T follicular helper cell (primary cell): ENCODE results near the gene MUC13.
"Not testable (repeated sequence)": the region's sequence is repeated elsewhere in the genome, so short reads cannot be mapped to it uniquely, and the experiment has no call there.

Experiments used
- DNase-seq: peaks from one replicate; pipeline ENCODE4 v3.0.0-alpha.2; 2020; ENCODE audit warnings: low read depth
- total RNA-seq, 2 experiments: gene quantifications; one replicate each; lab custom pipeline; 2026; lab: John Stamatoyannopoulos, UW

Gene MUC13
- total RNA-seq: 0 reads per million in 2 experiments

- no peak for DNase-seq
Observed at GRCh38 chr3:124934577-124934976, at the start of gene MUC13. Gene MUC13, minus strand, starts transcription at chr3:124934751. Its CDS starts 39 bp downstream, at chr3:124934712.

GRCh38 chr3:124982855-124983254, 48.3 kb upstream of the MUC13 start:
- no peak for DNase-seq

- DNase-seq: no peak
Observed at GRCh38 chr3:124981472-124981871, 46.9 kb upstream of the MUC13 start.

DNA sequence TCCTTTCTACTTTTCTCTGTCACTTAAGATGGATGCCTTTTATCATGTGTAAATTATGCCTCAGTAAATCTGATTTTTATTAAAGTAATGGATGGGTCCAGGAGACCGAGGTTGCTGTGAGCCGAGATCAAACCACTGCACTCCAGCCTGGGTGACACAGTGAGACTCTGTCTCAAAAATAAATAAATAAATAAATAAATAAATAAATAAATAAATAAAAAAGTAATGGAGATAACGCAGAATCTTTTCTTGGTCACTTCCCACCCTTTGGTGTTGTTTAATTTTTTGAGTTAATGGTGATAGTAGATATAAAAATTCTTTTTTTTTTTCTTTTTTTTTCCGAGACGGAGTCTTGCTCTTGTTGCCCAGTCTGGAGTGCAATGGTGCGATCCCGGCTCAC, 44.1 kb upstream of the MUC13 start:
- DNase-seq: no peak

- DNase-seq: no peak
Observed at GRCh38 chr3:124976383-124976782, 41.8 kb upstream of the MUC13 start.

- DNase-seq: no peak
Observed at GRCh38 chr3:124974691-124975090, 40.1 kb upstream of the MUC13 start.

DNA sequence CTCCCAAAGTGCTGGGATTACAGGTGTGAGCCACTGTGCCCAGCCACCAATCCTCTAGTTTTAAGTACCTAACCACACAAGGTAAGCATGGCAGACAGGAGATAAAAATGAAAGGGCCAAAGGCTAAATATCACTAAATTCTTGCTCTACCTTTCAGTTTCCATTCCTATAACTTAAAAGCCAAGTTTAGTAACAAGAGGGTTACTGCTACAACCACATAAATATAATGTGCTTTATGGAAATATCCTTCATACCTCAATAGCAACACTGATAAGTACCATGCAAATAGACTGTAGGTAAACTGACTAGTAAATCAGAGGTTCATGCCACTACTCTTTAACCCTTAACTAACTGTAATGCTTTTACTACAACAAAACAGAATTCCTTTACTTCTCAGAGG, 38.7 kb upstream of the MUC13 start:
- DNase-seq: no peak

DNA sequence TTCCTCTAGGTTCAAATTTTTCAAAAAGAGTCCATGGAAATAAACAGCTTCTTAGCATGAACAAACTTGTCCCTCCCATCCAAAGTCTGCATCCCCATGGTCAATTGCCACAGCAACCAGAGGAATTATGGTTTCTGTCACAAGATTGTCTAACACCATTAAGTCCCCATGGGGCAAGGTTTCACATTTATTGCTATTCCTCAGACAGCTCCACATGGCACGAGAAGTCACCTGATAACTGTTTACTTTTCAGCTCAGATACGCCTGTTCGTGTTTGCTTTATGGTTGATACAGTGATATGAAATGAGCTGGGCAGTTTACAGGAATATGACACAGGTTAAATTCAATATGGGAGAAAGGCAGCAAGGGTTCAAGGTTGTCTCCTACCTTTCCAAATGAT, 37.9 kb upstream of the MUC13 start:
- no peak for DNase-seq

DNA sequence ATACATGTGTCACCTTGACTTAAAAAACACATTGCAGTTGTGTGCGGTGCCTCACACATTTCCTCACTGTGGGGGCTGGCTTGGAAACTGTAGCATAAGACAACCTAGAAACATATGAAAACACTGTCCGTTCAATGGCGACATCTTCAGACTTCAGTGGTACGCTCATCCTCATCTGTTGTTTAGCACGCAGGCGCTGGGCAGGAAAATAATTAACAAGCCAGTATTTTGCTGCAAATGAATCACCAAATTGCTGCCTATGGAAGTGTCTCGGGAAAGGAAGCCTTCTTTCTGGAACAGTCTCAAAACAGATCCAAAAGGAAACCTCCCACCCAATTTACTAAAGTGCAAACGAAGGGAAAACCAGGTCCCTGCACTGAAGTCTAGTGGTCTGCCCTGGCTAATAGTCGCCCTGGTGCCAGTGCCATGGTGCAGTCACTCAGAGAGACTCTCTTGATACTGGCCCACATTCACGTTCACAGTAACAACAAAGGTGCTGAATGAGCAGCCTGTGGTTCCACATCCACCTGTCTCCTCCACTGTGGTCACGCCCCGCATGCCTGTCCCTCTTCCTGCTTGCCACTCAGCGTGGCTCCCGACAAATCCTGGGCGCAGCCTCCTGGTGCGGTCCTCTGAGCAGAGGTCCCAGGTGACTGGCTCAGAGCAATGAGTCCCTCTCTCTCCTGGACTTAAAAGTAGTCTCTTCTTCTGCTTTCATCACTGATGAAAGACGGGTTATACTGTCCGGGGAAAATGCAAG, 35.6 kb upstream of the MUC13 start:
- no peak for DNase-seq

- no peak for DNase-seq
Observed at GRCh38 chr3:124969190-124969589, 34.6 kb upstream of the MUC13 start.

GRCh38 chr3:124967964-124968363, 33.4 kb upstream of the MUC13 start:
- no peak for DNase-seq

DNA sequence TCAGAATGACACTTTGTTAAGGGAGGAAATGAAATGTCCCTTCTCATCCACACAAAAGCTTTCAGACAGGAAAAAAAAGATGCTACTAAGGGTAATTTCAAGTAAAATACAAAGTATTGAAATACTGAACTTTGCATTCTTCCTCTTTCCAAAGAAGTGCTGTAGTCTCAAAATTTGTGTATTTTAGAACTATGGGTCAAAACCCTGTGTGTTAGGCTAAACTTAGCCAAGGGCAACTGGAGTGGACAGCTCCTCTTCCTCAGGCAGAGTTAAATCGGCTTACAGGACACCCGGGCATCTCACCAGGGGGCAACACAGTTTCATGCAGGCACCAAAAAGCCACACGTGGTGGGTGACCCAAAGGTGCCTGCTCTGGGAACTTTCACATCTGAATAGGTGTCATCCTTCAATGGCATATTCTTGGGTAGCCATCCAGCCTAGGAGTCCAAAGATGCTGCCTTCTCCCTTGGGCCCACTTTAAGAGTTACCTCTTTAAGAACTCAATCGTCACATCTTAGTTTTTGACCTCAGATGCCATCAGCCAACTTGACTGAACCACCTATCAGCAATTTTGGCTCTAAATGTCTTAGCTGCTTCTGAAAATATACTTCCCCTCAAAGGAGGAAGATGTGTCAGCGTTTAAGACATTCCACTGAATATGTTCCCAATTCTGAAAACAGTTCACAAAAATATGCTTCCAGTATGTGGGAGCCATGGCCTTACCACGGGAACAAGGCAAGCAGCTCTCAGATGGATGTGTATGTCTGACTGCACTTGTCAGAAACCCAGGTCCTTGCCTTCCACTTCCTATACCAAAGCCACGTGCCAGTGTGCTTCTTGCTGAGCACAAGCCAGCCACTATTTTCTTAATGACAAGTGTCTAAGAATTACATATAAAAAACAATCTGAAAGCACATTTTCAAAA, 32.2 kb upstream of the MUC13 start:
- DNase-seq: no peak

- DNase-seq: no peak
Observed at GRCh38 chr3:124965413-124965812, 30.9 kb upstream of the MUC13 start.

DNA sequence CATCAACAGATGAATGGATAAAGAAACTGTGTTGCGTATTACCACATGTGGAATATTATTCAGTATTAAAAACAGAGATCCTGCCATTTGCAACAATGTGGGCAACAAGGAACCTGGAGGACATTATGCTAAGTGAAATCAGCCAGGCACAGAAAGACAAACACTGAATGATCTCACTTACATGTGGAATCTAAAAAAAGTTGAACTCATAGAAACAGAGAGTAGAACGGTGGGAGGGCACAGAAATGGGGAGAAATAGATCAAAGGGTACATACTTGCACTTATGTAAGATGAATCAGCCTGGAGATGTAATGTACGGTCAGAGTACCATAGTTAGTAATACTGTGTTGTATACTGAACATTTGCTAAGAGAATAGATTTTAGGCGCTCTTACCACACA, 29.8 kb upstream of the MUC13 start:
- DNase-seq: no peak

DNA sequence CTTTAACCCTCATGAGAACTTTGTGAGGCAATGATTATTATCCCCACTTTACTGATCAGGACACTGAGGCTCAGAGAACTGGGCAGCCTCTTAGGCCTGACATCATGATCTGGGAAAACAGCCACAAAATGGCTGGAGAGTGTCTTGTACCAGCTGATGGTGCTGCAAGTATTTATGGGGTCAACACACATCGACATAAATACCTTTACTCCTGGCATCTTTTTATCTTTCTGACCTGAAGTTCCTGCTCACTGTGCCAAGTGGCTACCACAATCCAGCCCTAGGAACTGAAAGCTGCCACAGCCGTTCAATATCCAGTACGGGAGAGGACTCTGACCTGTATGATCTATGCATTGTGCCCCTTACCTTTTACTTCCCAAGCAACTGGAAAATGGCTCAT, 29.2 kb upstream of the MUC13 start:
- DNase-seq: no peak

GRCh38 chr3:124962403-124962940, 27.9 kb upstream of the MUC13 start:
- no peak for DNase-seq

DNA sequence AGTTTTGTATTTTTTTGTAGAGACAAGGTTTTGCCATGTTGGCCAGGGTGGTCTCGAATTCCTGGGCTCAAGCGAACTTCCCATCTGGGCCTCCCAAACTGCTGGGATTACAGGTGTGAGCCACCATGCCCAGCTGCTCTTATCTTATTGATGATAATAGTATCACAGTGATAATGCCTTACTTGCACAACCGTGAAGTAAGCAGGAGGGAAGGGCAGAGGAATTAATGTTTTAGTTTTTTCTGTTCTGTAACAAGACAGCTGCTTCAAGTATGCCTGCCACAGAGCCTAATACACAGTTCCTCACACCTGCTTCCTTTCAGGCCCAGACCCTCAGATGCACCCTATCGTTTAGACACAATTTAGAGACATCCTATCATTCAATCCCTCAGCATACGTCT, 26.1 kb upstream of the MUC13 start:
- no peak for DNase-seq

DNA sequence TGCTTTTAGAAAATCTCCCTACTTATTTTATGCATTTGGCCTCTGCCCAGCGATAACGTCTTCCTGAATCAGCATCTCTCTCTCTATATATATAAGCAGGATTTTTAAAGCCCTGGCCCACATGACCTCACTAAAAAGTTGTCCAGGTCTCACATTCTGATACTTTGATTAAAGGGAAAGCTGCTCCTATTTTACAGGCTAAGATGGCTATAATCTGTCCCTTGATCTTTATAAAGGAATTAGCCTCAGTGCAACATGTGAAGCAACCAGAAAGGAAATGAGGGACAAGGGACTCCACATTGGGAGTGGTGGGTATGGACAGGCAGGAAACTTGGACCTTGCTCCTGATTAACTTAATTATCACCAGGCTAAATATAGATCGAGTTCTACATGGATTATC, 25.6 kb upstream of the MUC13 start:
- no peak for DNase-seq

GRCh38 chr3:124957951-124958350, 23.4 kb upstream of the MUC13 start:
- DNase-seq: not testable (repeated sequence)

DNA sequence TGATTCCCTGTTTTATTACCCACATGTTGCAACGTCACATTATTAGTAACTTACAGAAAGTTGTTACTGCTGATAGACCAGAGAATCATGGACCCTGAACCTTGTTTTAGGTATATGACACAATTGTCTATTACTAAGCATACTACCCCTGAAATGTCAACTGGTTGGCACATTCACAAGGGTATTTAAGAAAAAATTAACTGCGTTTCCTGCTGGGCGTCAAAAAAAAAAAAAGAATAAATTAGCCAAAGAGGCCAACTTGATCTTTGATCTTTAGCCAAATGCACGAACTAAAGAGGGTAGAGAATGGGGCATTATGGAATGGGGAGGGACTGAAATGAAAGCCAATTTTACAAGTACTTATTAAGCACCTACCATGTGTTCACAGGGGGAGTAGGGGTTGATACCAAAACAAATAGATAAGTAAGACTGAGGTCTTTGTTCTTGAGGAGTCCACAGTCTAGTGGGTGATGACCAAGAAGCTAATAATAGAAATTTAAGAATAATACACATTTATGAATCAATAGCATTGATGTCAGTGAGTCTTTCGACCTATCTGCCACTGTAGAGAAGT, 17.8 kb upstream of the MUC13 start:
- no peak for DNase-seq

- DNase-seq: no peak
Observed at GRCh38 chr3:124951511-124952281, 17.1 kb upstream of the MUC13 start.

- DNase-seq: no peak
Observed at GRCh38 chr3:124950026-124950425, 15.5 kb upstream of the MUC13 start.
